Measurements from ENCODE around the gene PHC1. TPM values are rescaled to one million over a fixed set of nuclear protein-coding genes. Genes with fewer than 3 reads are reported as not detected.

Gene PHC1
- total RNA-seq, 6 experiments from 2014 or later, result 17.2 to 22.3 (median 19.9) TPM

- no peaks in the 10 kb centered on the region for H3K9me3 Mint-ChIP-seq
- H3K27me3 Mint-ChIP-seq (ENCODE audit: insufficient read depth), result peaks cover 1% of the 10 kb centered on the region; the same call in 1 of the 2 replicates
These were observed 45.9 kb downstream of the PHC1 start for GRCh38 chr12:8960176-8960575.

GRCh38 chr12:8968761-8969160, 54.5 kb downstream of the PHC1 start:
- Mint-ChIP-seq H3K27ac (no peak overlapping the region), H3K4me3 (no peak overlapping the region), H3K4me1 (ENCODE audit: low read depth) (no peaks in the 10 kb centered on the region), H3K36me3 (ENCODE audit: low read depth) (no peaks in the 10 kb centered on the region), H3K9me3 (peaks cover 17% of the 10 kb centered on the region), H3K27me3 (ENCODE audit: insufficient read depth) (no peaks in the 10 kb centered on the region)
- no peak for DNase-seq
- TF ChIP-seq CTCF (IDR thresholded peaks at IDR 0.05), result no peak

More at GRCh38 chr12:8960176-8960575, 45.9 kb downstream of the PHC1 start:
- DNase-seq, result no peak
- no peaks in the 10 kb centered on the region for H3K4me1 Mint-ChIP-seq (ENCODE audit: low read depth)
- H3K36me3 Mint-ChIP-seq (ENCODE audit: low read depth), result no peaks in the 10 kb centered on the region
- no peak overlapping the region for H3K4me3 Mint-ChIP-seq
- H3K27ac Mint-ChIP-seq, result no peak overlapping the region
- TF ChIP-seq CTCF (IDR thresholded peaks at IDR 0.05), result no peak

GRCh38 chr12:8969861-8970411, 55.6 kb downstream of the PHC1 start:
- Mint-ChIP-seq H3K27ac (no peak overlapping the region), H3K9me3 (peaks cover 26% of the 10 kb centered on the region), H3K36me3 (ENCODE audit: low read depth) (no peaks in the 10 kb centered on the region), H3K27me3 (ENCODE audit: insufficient read depth) (no peaks in the 10 kb centered on the region), H3K4me1 (ENCODE audit: low read depth) (no peaks in the 10 kb centered on the region), H3K4me3 (no peak overlapping the region)
- TF ChIP-seq CTCF (IDR thresholded peaks at IDR 0.05), result no peak
- no peak for DNase-seq

- no peak overlapping the region for H3K4me3 Mint-ChIP-seq
- DNase-seq, result no peak
- TF ChIP-seq CTCF (IDR thresholded peaks at IDR 0.05), result no peak
- H3K4me1 Mint-ChIP-seq (ENCODE audit: low read depth), result no peaks in the 10 kb centered on the region
- H3K27ac Mint-ChIP-seq, result no peak overlapping the region
- no peaks in the 10 kb centered on the region for H3K36me3 Mint-ChIP-seq (ENCODE audit: low read depth)
- peaks cover under 1% of the 10 kb centered on the region; the same call in 1 of the 2 replicates for H3K27me3 Mint-ChIP-seq (ENCODE audit: insufficient read depth)
- peaks cover 28% of the 10 kb centered on the region for H3K9me3 Mint-ChIP-seq
These were observed 56.1 kb downstream of the PHC1 start for GRCh38 chr12:8970432-8970831.

- no peak for TF ChIP-seq CTCF (IDR thresholded peaks at IDR 0.05)
- Mint-ChIP-seq H3K9me3 (peaks cover 28% of the 10 kb centered on the region; the same call in 1 of the 2 replicates), H3K36me3 (ENCODE audit: low read depth) (0 out of 2 replicates have a peak, but pooled peaks cover 5% of the 10 kb centered on the region), H3K27ac (no peak overlapping the region), H3K4me1 (ENCODE audit: low read depth) (no peaks in the 10 kb centered on the region), H3K4me3 (no peak overlapping the region), H3K27me3 (ENCODE audit: insufficient read depth) (peaks cover 1% of the 10 kb centered on the region; the same call in 1 of the 2 replicates)
- DNase-seq, result no peak
These were observed 65.8 kb downstream of the PHC1 start for GRCh38 chr12:8980137-8980536.

Measured in HFFc6 (cell line).